ENCODE results near the gene CAVIN4. TPM values are rescaled to one million over a fixed set of nuclear protein-coding genes. Genes with fewer than 3 reads are reported as not detected.

The CAVIN4 gene
- total and polyA plus RNA-seq, 9 of the 15 experiments (the other 6 are each of a cell fraction or from before 2014, with no cell fraction given): 0.06 to 0.29 (median 0.18) TPM

DNA sequence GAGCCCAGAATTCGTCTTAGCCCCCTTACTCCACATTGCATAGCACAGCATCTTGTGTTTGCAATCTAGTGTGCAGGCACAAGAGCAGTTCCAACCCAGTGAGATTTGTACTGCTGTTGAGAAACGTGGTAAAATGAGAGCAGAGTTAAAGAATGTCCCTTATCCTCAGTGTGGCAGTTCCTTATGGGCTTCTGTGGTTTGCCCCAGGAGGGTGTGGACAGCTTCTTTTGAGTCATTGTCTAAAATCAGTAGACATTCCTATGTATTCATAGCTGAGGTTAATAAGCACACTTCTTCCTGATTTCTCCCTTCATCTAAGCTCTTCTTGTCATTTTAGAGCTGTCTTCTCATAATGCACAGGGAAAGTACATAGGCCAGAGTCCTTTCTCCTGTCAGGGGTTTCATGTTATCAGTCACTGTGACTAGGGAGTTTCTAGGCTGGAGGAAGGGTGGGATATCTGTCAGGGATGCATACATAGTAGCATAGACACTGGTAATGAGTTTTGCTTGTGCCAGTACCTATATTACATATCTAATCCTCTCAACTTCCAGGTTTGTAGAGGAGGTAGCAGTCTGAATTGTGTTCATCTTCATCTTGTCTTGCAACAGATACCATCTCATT lies 2.0 kb upstream of the CAVIN4 start (continued):
- TF ChIP-seq ZNF408 (CRISPR knock-in tag; IDR thresholded peaks at IDR 0.05; ENCODE audit: low read depth): no peak
- TF ChIP-seq SMAD3 (CRISPR knock-in tag; conservative IDR thresholded peaks at IDR 0.05): no peak
- TF ChIP-seq CREM (IDR thresholded peaks at IDR 0.05; ENCODE audit: low read depth): no peak
- TF ChIP-seq ZNF253 (CRISPR knock-in tag; conservative IDR thresholded peaks at IDR 0.05): no peak
- TF ChIP-seq NR2C1 (IDR thresholded peaks at IDR 0.05): no peak
- TF ChIP-seq NR2C1 (tag; IDR thresholded peaks at IDR 0.05): no peak

DNA sequence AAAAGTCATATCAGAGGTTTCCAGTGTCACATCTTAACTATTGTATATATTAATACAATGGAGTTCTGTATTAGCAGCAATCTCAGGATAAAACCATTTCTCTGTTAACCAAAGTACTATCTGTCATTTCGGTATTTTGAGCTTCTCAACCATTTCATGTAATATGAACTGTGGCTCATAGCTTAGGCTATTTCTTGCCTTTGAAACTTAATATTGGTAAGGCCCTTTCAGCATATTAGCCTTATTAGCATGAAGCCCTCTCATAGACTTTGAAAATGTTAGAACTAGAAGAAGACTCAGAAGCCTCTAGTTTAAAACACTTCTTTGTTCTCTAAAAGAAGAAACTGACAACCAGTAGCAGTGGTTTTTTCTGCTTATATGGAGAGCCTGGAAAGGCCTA lies 731 bp downstream of the CAVIN4 start:
- ATAC-seq (no peak), FAIRE-seq (no peak), DNase-seq (ENCODE audit: extremely low read depth in 1 of 4, low spot score in 3 of 4) (no peak)
- ChIA-PET POLR2A (interaction anchor here (1.2 kb wide), 1 partner anchor 9 kb away, joined by 3 read pairs; no protein-coding TSS in a partner anchor), CTCF (ENCODE audit: low intra/inter-chr PET ratio) (no interaction called here)
- peaks cover 0 to 4% of the 10 kb centered on the region in 2 experiments; a peak in 2 of 5 replicates for H3K27me3 ChIP-seq (ENCODE audit: control insufficient read depth in 2 of 2, insufficient read depth in 2 of 2, low read length in 2 of 2)
- no peaks in the 10 kb centered on the region for H3K4me1 ChIP-seq (replicated peaks in 1 of 2; ENCODE audit: control insufficient read depth in 2 of 2, insufficient read depth in 2 of 2, low read length in 2 of 2)
- no peaks in the 10 kb centered on the region for H3K9me1 ChIP-seq (ENCODE audit: control insufficient read depth, insufficient read depth, low read length)
- H4K20me1 ChIP-seq (replicated peaks; ENCODE audit: control insufficient read depth, insufficient read depth, low read length): no peaks in the 10 kb centered on the region
- in situ Hi-C loops (cut with MboI) (loop anchor here (25.0 kb wide), 2 partner anchors 241 to 541 kb away; no protein-coding TSS in a partner anchor), intact Hi-C loops (cut with micrococcal nuclease) (no loop called here)
- no peak overlapping the region for H3K27ac ChIP-seq (ENCODE audit: extremely low read depth, low read depth, low read length)
- no peaks in the 10 kb centered on the region for H3K79me2 ChIP-seq (ENCODE audit: control insufficient read depth, insufficient read depth, low read length)
- no peak overlapping the region for H3K9ac ChIP-seq (ENCODE audit: insufficient read depth in 1 of 2, low read depth in 2 of 2, low read length in 2 of 2)
- H3K4me2 ChIP-seq (ENCODE audit: insufficient read depth, low read length): no peak overlapping the region
- BruUV-seq (replicated peaks): no TSS peak
- 0% methylated on average over 1 of the region's 1 CpG for WGBS (ENCODE audit: insufficient coverage, low coverage, missing lambda C conversion rate)
- no peaks in the 10 kb centered on the region for H3K9me3 ChIP-seq (replicated peaks; ENCODE audit: control insufficient read depth, insufficient read depth, low read depth, low read length)
- H2AFZ ChIP-seq (ENCODE audit: low read depth, low read length): no peak overlapping the region
- no peak overlapping the region for H3K4me3 ChIP-seq
- TF ChIP-seq ZNF584 (CRISPR knock-in tag; IDR thresholded peaks at IDR 0.05; ENCODE audit: low read depth): no peak
- TF ChIP-seq, protein P1, sequence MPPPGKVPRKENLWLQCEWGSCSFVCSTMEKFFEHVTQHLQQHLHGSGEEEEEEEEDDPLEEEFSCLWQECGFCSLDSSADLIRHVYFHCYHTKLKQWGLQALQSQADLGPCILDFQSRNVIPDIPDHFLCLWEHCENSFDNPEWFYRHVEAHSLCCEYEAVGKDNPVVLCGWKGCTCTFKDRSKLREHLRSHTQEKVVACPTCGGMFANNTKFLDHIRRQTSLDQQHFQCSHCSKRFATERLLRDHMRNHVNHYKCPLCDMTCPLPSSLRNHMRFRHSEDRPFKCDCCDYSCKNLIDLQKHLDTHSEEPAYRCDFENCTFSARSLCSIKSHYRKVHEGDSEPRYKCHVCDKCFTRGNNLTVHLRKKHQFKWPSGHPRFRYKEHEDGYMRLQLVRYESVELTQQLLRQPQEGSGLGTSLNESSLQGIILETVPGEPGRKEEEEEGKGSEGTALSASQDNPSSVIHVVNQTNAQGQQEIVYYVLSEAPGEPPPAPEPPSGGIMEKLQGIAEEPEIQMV (tag; conservative IDR thresholded peaks at IDR 0.05; ENCODE audit: low read depth): no peak
- TF ChIP-seq NRF1 (conservative IDR thresholded peaks at IDR 0.05 in 1 of 2, IDR thresholded peaks at IDR 0.05 in 1 of 2): no peak
- TF ChIP-seq MYBL2 (IDR thresholded peaks at IDR 0.05; ENCODE audit: low read depth): no peak
- TF ChIP-seq MYBL2 (CRISPR knock-in tag; IDR thresholded peaks at IDR 0.05; ENCODE audit: borderline replicate concordance): no peak
- TF ChIP-seq DNMT1 (IDR thresholded peaks at IDR 0.05): no peak
- no peaks in the 10 kb centered on the region for H3K36me3 ChIP-seq (ENCODE audit: control insufficient read depth, insufficient read depth, low read length)
